Heart left ventricle (tissue), 16 donors: ENCODE results near the gene UVRAG. TPM values are rescaled to one million over a fixed set of nuclear protein-coding genes. Genes with fewer than 3 reads are reported as not detected.

Experiments used
- ATAC-seq, 4 donors: fragments of 200-7000 bp; cut with Tn5 transposase; one replicate each; pipeline ENCODE4 v1.9.1; 2020 to 2022; ENCODE audit warnings: moderate library complexity in 4 of 4, mild to moderate bottlenecking in 3 of 4, moderate number of reproducible peaks in 1 of 4
- DNase-seq, 5 donors: peaks; one replicate each; pipeline ENCODE4 v3.0.0-alpha.2; 2020
- H3K27ac ChIP-seq, 12 donors: fragments of 200-600 bp; sonication (generic) in 4 of 12; one replicate each; pipeline versions ENCODE4 v1.5.0 to v1.8.0; 2016 to 2022; ENCODE audit warnings: mild to moderate bottlenecking in 2 of 12
- H3K27me3 ChIP-seq, 9 donors: fragments of 200-600 bp; sonication (generic) in 2 of 9; one replicate each; pipeline versions ENCODE4 v1.5.1 to v1.8.0; 2016 to 2022; ENCODE audit warnings: mild to moderate bottlenecking in 3 of 9
- H3K36me3 ChIP-seq, 9 donors: fragments of 200-600 bp; sonication (generic) in 2 of 9; one replicate each; pipeline versions ENCODE4 v1.5.0 to v1.8.0; 2018 to 2022; ENCODE audit warnings: mild to moderate bottlenecking in 2 of 9
- H3K4me1 ChIP-seq, 12 donors: fragments of 200-600 bp; sonication (generic) in 4 of 12; one replicate each; pipeline versions ENCODE4 v1.5.0 to v1.8.0; 2016 to 2022; ENCODE audit warnings: mild to moderate bottlenecking in 3 of 12
- H3K4me3 ChIP-seq, 12 donors: fragments of 200-600 bp; sonication (generic) in 4 of 12; one replicate each; pipeline versions ENCODE4 v1.5.0 to v1.8.0; 2017 to 2022; ENCODE audit warnings: mild to moderate bottlenecking in 9 of 12, moderate library complexity in 4 of 12
- H3K9me3 ChIP-seq, 12 donors: fragments of 200-600 bp; sonication (generic) in 4 of 12; one replicate each; pipeline versions ENCODE4 v1.5.0 to v1.8.0; 2016 to 2022; ENCODE audit warnings: mild to moderate bottlenecking in 1 of 12
- CTCF ChIP-seq, 12 donors: fragments of 200-600 bp; sonication (generic) in 4 of 12; IDR thresholded peaks; one replicate each; pipeline versions ENCODE4 v1.5.0 to v1.8.0; 2018 to 2022; ENCODE audit warnings: antibody characterized with exemption in 12 of 12, mild to moderate bottlenecking in 5 of 12
- POLR2A ChIP-seq, 2 donors: fragments of 450-650 bp; IDR thresholded peaks; one replicate each; pipeline ENCODE4 v1.6.1; 2017; ENCODE audit warnings: antibody characterized with exemption in 2 of 2, mild to moderate bottlenecking in 2 of 2, moderate library complexity in 2 of 2
- WGBS, 4 donors: extraction: QIAGEN DNeasy Blood & Tissue Kit in 2 of 4; methylation state at CpG; one replicate each; pipeline versions ENCODE4 v1.1.5 to v1.1.7; 2013 to 2018; 5-methylcytosine and 5-hydroxymethylcytosine counted together
- intact Hi-C, 10 donors: fragments of 100-400 bp; cut with DNase I; formaldehyde crosslinking; loops; one replicate each; pipeline versions ENCODE4 v1.11.1 to v1.14.2; 2022
- polyA plus RNA-seq, 2 donors: library from polyadenylated mRNA; stranded (reverse); fragments of 200-250 nt; gene quantifications; one replicate each; pipeline ENCODE4 v1.2.3, GENCODE V29; 2013
- total RNA-seq, 9 donors: library from RNA; depleted of rRNA in 2 of 9; stranded (reverse); fragments of >200 nt in 2 of 9; fragmentation: NEBNext Ultra II Directional in 3 of 9; extraction: Animal tissue kit (Norgen Biotek cat#: 25700) in 3 of 9; gene quantifications; one replicate each; pipeline versions ENCODE4 v1.1.0 to v1.2.4, GENCODE V29; 2016 to 2023
- donor health status: ischemic (EF 13 %, LVEDD 7.1; RV severe dilation, severe dysfunction).
- donor health status: healthy with polysubstance abuse.
- donor health status: DM: no; HTN: yes; CAD: no.
- donor health status: DM: no; HTN: no; CAD: no.
- donor health status: ischemic (EF 25% LVEDD 6.9; RV normal size, moderate dysfunction).
- donor health status: ischemic (EF 25% LVEDD 5.7; RV mildly dilated, moderate dysfunction).
- donor health status: healthy.
- donor health status: DM: yes; HTN: yes; CAD: no.
- donor health status: ischemic (EF 35%, LVEDD 5.7; RV mildly dilated, moderate dysfunction).
- donor health status: nonischemic (EF 11% LVEDD 7.7; RV severe dilation, severe dysfunction).
- donor health status: DM: yes; HTN: yes; CAD: no.
- donor health status: PGD.
- donor health status: ischemic (EF 29% LVEDD 5.4; RV normal size, mild dysfunction).
- donor health status: nonischemic (EF 23%, LVEDD 6.1; RV moderate dilation, normal function).

Gene UVRAG
- total and polyA plus RNA-seq, 11 donors, result 4.5 to 22.6 (median 15.0) TPM

- 62 to 88% (median 73%) methylated on average over 1 of the region's 1 CpG for WGBS, 4 donors
- H3K9me3 ChIP-seq, result peaks cover 0 to 7% (median 0%) of the 10 kb centered on the region in 12 donors
- intact Hi-C loops, result no loop called here
- no peak overlapping the region for H3K4me3 ChIP-seq
- peaks cover 0 to 25% (median 10%) of the 10 kb centered on the region in 12 donors for H3K4me1 ChIP-seq
- H3K27ac ChIP-seq, result peak overlapping the region in 1 of 12 donors; percentile 78
- no peaks in the 10 kb centered on the region for H3K27me3 ChIP-seq
- peaks cover 0 to 6% (median 0%) of the 10 kb centered on the region in 9 donors for H3K36me3 ChIP-seq
- no peak for TF ChIP-seq POLR2A (IDR thresholded peaks at IDR 0.05)
- no peak for TF ChIP-seq CTCF (IDR thresholded peaks at IDR 0.05)
- no peak for ATAC-seq
- no peak for DNase-seq
Observed at GRCh38 chr11:76085270-76085669, 270.3 kb downstream of the UVRAG start.

- Histone ChIP-seq H3K9me3 (peaks cover 0 to 24% (median 5%) of the 10 kb centered on the region in 12 donors), H3K4me3 (no peak overlapping the region), H3K4me1 (peaks cover 0 to 22% (median 9%) of the 10 kb centered on the region in 12 donors), H3K27me3 (no peaks in the 10 kb centered on the region), H3K36me3 (peaks cover 0 to 6% (median 0%) of the 10 kb centered on the region in 9 donors), H3K27ac (no peak overlapping the region)
- intact Hi-C loops, result no loop called here
- 96 to 99% (median 97%) methylated on average over 6 of the region's 6 CpGs for WGBS, 4 donors
- ATAC-seq (no peak), DNase-seq (no peak)
- TF ChIP-seq CTCF (IDR thresholded peaks at IDR 0.05), result no peak
Observed at GRCh38 chr11:76086743-76087635, 272.0 kb downstream of the UVRAG start.

GRCh38 chr11:76087749-76088148 lies 272.7 kb downstream of the UVRAG start:
- 97 to 98% (median 97%) methylated on average over 6 of the region's 6 CpGs for WGBS, 4 donors
- Histone ChIP-seq H3K4me1 (peaks cover 0 to 22% (median 7%) of the 10 kb centered on the region in 12 donors), H3K9me3 (peaks cover 0 to 24% (median 5%) of the 10 kb centered on the region in 12 donors), H3K27me3 (no peaks in the 10 kb centered on the region), H3K36me3 (peaks cover 0 to 6% (median 0%) of the 10 kb centered on the region in 9 donors), H3K27ac (no peak overlapping the region), H3K4me3 (no peak overlapping the region)
- ATAC-seq, result no peak
- DNase-seq, result no peak
- TF ChIP-seq POLR2A (IDR thresholded peaks at IDR 0.05) (no peak), CTCF (IDR thresholded peaks at IDR 0.05) (no peak)
- intact Hi-C loops, result no loop called here

GRCh38 chr11:76088511-76088910 lies 273.5 kb downstream of the UVRAG start:
- ATAC-seq, result no peak
- intact Hi-C loops, result no loop called here
- TF ChIP-seq CTCF (IDR thresholded peaks at IDR 0.05) (no peak), POLR2A (IDR thresholded peaks at IDR 0.05) (no peak)
- DNase-seq, result no peak
- H3K36me3 ChIP-seq, result peaks cover 0 to 6% (median 0%) of the 10 kb centered on the region in 9 donors
- no peak overlapping the region for H3K4me3 ChIP-seq
- H3K9me3 ChIP-seq, result peaks cover 0 to 24% (median 5%) of the 10 kb centered on the region in 12 donors
- H3K27me3 ChIP-seq, result no peaks in the 10 kb centered on the region
- H3K4me1 ChIP-seq, result peaks cover 0 to 22% (median 6%) of the 10 kb centered on the region in 12 donors
- no peak overlapping the region for H3K27ac ChIP-seq
- 85 to 86% (median 86%) methylated on average over 3 of the region's 3 CpGs for WGBS, 4 donors
